Ovary (tissue), 9 donors: Measurements from ENCODE around the gene TAF8. TPM values are rescaled to one million over a fixed set of nuclear protein-coding genes. Genes with fewer than 3 reads are reported as not detected.

Experiments used
- DNase-seq, 5 donors: peaks; one replicate each; pipeline ENCODE4 v3.0.0-alpha.2; 2019 to 2020
- H3K27ac ChIP-seq, 2 donors: fragments of 200-600 bp; one replicate each; pipeline versions ENCODE4 v1.5.1 to v1.8.0; 2019 to 2022
- H3K27me3 ChIP-seq: fragments of 200-600 bp; one replicate; pipeline ENCODE4 v1.8.0; 2022
- H3K36me3 ChIP-seq: fragments of 200-600 bp; sonication (generic); one replicate; pipeline ENCODE4 v1.5.1; 2019
- H3K4me1 ChIP-seq: one replicate; pipeline ENCODE4 v1.8.1; 2013; ENCODE audit warnings: mild to moderate bottlenecking, moderate library complexity; ENCODE audit not compliant: insufficient read depth
- H3K4me3 ChIP-seq: fragments of 200-600 bp; sonication (generic); one replicate; pipeline ENCODE4 v1.5.1; 2017
- H3K9me3 ChIP-seq, 2 donors: fragments of 200-600 bp in 1 of 2; sonication (generic) in 1 of 2; one replicate each; pipeline versions ENCODE4 v1.5.1 to v1.8.1; 2013 to 2019; ENCODE audit warnings: mild to moderate bottlenecking in 1 of 2, moderate library complexity in 1 of 2
- EP300 ChIP-seq: sonication (generic); formaldehyde crosslinking; IDR thresholded peaks from one replicate; pipeline ENCODE4 v1.6.1; 2017; ENCODE audit warnings: antibody characterized with exemption
- POLR2A ChIP-seq: fragments of 450-650 bp; IDR thresholded peaks from one replicate; pipeline ENCODE4 v1.6.1; 2017; ENCODE audit warnings: antibody characterized with exemption, mild to moderate bottlenecking, moderate library complexity
- WGBS, 3 donors: extraction: QIAGEN DNeasy Blood & Tissue Kit in 1 of 3; methylation state at CpG; one replicate each; pipeline versions ENCODE4 v1.1.5 to v1.1.7; 2013 to 2017; 5-methylcytosine and 5-hydroxymethylcytosine counted together
- intact Hi-C, 4 donors: fragments of 100-400 bp; cut with DNase I; formaldehyde crosslinking; loops; one replicate each; pipeline versions ENCODE4 v1.11.0 to v1.15.1; 2022 to 2023
- polyA plus RNA-seq, 2 donors: library from polyadenylated mRNA; stranded (reverse); fragments of 200-250 nt in 1 of 2; fragments of 350-450 nt in 1 of 2; fragmentation: Illumina TruSeq in 1 of 2; extraction: RNeasy Lipid Tissue Mini Kit (QIAGEN cat#74804) in 1 of 2; gene quantifications; one replicate each; pipeline ENCODE4 v1.2.3, GENCODE V29; 2013 to 2014
- total RNA-seq, 7 donors: library from RNA; depleted of rRNA in 2 of 7; stranded (reverse); fragments of >200 nt in 2 of 7; fragmentation: NEBNext Ultra II Directional in 3 of 7; extraction: Animal tissue kit (Norgen Biotek cat#: 25700) in 3 of 7; gene quantifications; one replicate each; pipeline versions ENCODE4 v1.1.0 to v1.2.4, GENCODE V29; 2016 to 2023
- TF ChIP-seq, protein P1 (sequence below), 3 donors: fragments of 450-650 bp in 2 of 3; fragments of 200-600 bp in 1 of 3; IDR thresholded peaks; one replicate each; pipeline versions ENCODE4 v1.5.1 to v1.8.0; 2016 to 2022; ENCODE audit warnings: antibody characterized with exemption in 3 of 3, mild to moderate bottlenecking in 1 of 3
- donor health status: DM: no; HTN: no; CAD: no; lungs with moderate emphysema.
- donor health status: DM: no; HTN: no; CAD: no.
- donor health status: Bipolar disorder and iron deficiency.
- donor health status: DM: yes; HTN: yes; CAD: no.
- donor health status: DM: no; HTN: no; CAD: no.
- donor health status: DM: yes; HTN: yes; CAD: no.

TAF8 gene
- total and polyA plus RNA-seq, 9 donors: 9.2 to 21.3 (median 12.9) TPM

DNA sequence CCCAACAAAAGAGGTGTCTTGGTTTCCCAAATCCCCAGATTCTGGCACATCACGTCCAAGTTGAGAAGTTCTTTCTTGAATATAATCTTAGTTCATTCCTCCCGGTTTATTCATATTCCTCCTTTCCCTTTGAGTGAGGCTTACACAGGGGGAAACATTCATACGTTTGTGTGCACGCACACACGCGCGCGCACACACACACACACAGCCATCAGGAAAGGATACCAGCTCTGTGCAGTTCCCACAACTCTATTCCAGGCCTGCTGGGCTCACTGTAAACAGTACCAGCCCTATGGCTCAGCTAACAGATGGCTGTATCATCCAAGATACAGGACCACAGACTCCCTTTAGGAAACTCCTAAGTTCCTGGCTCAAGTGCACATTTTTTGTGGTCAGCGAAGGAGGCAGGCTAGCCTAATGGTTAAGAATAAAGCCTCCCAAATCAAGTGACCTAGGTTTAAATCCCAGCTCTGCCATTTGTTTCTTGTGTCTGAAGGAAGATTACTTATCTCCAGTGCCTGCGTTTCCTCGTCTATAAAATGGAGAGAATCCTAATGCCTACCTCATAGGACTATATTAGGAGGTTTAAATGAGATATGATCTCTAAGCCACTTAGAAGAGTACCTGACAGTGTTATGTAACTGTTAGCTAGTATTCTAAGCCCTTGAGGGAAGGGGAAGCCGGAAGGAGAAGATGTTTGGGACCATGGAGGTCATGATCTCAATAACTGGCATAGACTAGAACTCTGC lies 3.7 kb upstream of the TAF8 start:
- Histone ChIP-seq H3K4me1 (peaks cover 7% of the 10 kb centered on the region), H3K27ac (peak overlapping the region; percentile 82 to 90), H3K27me3 (no peaks in the 10 kb centered on the region), H3K4me3 (no peak overlapping the region), H3K36me3 (no peaks in the 10 kb centered on the region), H3K9me3 (no peaks in the 10 kb centered on the region)
- WGBS, 3 donors: 38 to 47% (median 44%) methylated on average over 12 of the region's 12 CpGs
- TF ChIP-seq POLR2A (no peak), EP300 (no peak)
- no peak for DNase-seq
- intact Hi-C loops: loop anchor here in 3 of 4 donors (5.0 to 10.0 kb wide), 2 partner anchors 112 to 259 kb away; partner anchors contain the start of gene TOMM6 (in 2 of the 3)

DNA sequence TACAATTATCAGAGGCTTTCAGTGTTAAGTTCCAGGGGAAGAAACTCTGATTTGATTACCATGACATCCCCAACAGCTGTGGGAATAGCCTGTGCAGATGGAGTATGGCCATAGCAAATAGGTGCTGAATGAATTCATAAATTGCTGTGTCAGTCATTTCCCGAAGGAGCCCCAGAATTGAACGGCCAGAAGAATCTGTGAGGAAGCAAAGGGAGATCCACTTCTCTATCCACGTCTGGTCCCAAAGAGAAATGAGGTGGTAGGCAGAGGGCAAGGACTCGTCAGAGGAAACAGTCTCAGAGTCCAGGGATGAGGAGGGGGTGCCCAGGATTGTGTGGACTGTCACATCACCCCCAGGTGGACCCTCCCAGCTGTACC lies 3.1 kb upstream of the TAF8 start:
- TF ChIP-seq POLR2A: no peak
- TF ChIP-seq EP300: no peak
- TF ChIP-seq, protein P1, sequence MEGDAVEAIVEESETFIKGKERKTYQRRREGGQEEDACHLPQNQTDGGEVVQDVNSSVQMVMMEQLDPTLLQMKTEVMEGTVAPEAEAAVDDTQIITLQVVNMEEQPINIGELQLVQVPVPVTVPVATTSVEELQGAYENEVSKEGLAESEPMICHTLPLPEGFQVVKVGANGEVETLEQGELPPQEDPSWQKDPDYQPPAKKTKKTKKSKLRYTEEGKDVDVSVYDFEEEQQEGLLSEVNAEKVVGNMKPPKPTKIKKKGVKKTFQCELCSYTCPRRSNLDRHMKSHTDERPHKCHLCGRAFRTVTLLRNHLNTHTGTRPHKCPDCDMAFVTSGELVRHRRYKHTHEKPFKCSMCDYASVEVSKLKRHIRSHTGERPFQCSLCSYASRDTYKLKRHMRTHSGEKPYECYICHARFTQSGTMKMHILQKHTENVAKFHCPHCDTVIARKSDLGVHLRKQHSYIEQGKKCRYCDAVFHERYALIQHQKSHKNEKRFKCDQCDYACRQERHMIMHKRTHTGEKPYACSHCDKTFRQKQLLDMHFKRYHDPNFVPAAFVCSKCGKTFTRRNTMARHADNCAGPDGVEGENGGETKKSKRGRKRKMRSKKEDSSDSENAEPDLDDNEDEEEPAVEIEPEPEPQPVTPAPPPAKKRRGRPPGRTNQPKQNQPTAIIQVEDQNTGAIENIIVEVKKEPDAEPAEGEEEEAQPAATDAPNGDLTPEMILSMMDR (IDR thresholded peaks at IDR 0.05): no peak
- H3K9me3 ChIP-seq: no peaks in the 10 kb centered on the region
- H3K27me3 ChIP-seq: no peaks in the 10 kb centered on the region
- H3K36me3 ChIP-seq: no peaks in the 10 kb centered on the region
- DNase-seq: no peak
- 50 to 55% (median 54%) methylated on average over 4 of the region's 4 CpGs for WGBS, 3 donors
- H3K4me1 ChIP-seq: peaks cover 7% of the 10 kb centered on the region
- intact Hi-C loops: loop anchor here in 3 of 4 donors (5.0 to 10.0 kb wide), 2 partner anchors 112 to 260 kb away; partner anchors contain the start of gene TOMM6 (in 2 of the 3)
- peak overlapping the region; percentile 82 to 90 for H3K27ac ChIP-seq
- peak overlapping the region; percentile 64 for H3K4me3 ChIP-seq

DNA sequence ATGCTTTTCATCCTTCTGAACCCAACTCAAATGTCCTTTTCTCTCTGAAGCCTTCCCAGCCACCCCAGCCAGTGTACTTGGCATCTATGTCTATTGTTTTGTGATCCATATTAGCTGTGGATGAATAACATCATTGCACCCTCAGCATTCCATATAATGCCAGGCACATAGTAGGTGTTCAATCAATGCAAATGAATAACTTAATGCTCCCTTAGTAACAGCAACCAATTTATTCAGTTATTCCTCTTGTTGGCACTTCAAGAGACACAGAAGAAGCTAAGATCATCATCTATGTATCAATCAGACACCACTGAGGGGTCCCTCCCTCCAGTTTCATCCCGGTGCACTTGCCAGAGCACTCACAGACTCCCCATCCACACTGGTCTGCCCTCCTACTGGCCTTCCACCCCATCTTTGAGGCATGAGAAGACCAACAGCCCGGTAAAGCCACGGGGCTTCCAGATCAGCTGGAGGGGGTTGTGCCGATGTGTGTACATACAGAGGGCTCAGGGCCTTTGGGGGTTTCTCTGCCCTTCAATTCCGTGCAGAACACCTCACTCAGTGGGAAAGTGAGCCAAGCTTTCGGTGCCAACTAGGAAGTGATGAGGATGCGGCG lies 2.4 kb upstream of the TAF8 start:
- intact Hi-C loops: loop anchor here in 3 of 4 donors (5.0 to 10.0 kb wide), 2 partner anchors 113 to 261 kb away; partner anchors contain the start of gene TOMM6 (in 2 of the 3)
- DNase-seq: peak in 2 of 5 donors; percentile 39 to 45
- Histone ChIP-seq H3K27ac (peak overlapping the region; percentile 82 to 90), H3K27me3 (no peaks in the 10 kb centered on the region), H3K4me1 (peaks cover 7% of the 10 kb centered on the region), H3K9me3 (no peaks in the 10 kb centered on the region), H3K36me3 (no peaks in the 10 kb centered on the region), H3K4me3 (peak overlapping the region; percentile 64)
- TF ChIP-seq, protein P1 (IDR thresholded peaks at IDR 0.05): no peak
- no peak for TF ChIP-seq POLR2A
- no peak for TF ChIP-seq EP300
- whole genome bisulfite sequencing, 3 donors: 3 to 5% (median 3%) methylated on average over 6 to 8 of the region's 8 CpGs

DNA sequence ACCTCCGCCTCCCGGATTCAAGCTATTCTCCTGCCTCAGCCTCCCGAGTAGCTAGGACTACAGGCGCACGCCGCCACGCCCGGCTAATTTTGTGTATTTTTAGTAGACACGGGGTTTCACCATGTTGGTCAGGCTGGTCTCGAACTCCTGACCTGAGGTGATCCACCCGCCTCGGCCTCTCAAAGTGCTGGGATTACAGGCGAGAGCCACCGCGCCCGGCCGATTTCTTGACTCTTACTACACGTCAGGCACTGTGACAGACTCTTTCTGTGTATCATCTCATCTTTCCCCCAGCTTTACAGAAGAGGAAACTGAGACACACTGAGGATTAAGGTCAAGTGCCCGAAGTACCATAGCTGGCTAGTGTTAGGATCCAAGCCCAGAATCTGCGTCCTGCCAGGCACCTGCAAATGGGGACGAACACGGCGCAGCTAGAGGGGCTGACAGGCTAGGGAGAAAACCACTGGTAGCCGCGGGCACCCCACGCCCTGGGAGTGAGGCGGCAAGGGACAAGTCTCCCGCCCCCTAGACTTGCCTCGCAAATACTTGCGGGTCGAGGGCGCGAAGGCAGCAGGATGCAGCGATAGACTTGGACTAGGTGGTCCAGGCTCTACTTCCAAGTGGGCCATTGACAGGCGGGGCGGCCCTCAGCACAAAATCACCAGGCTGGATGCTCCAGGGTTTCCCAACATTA lies 1.1 kb upstream of the TAF8 start:
- no peaks in the 10 kb centered on the region for H3K36me3 ChIP-seq
- 50 to 59% (median 58%) methylated on average over 36 of the region's 36 CpGs for WGBS, 3 donors
- H3K27me3 ChIP-seq: no peaks in the 10 kb centered on the region
- intact Hi-C loops: loop anchor here in 3 of 4 donors (5.0 to 10.0 kb wide), 2 partner anchors 114 to 262 kb away; partner anchors contain the start of gene TOMM6 (in 2 of the 3)
- no peaks in the 10 kb centered on the region for H3K9me3 ChIP-seq
- TF ChIP-seq POLR2A (no peak), EP300 (no peak)
- TF ChIP-seq, protein P1 (IDR thresholded peaks at IDR 0.05): no peak
- peak overlapping the region; percentile 82 to 90 for H3K27ac ChIP-seq
- peaks cover 7% of the 10 kb centered on the region for H3K4me1 ChIP-seq
- peak; percentile 48 to 65 (median 61) for DNase-seq
- H3K4me3 ChIP-seq: peak overlapping the region; percentile 64
